Measurements from ENCODE around the gene MBNL1.
"Not testable (repeated sequence)": the region's sequence is repeated elsewhere in the genome, so short reads cannot be mapped to it uniquely, and the experiment has no call there.

Gene MBNL1

DNA sequence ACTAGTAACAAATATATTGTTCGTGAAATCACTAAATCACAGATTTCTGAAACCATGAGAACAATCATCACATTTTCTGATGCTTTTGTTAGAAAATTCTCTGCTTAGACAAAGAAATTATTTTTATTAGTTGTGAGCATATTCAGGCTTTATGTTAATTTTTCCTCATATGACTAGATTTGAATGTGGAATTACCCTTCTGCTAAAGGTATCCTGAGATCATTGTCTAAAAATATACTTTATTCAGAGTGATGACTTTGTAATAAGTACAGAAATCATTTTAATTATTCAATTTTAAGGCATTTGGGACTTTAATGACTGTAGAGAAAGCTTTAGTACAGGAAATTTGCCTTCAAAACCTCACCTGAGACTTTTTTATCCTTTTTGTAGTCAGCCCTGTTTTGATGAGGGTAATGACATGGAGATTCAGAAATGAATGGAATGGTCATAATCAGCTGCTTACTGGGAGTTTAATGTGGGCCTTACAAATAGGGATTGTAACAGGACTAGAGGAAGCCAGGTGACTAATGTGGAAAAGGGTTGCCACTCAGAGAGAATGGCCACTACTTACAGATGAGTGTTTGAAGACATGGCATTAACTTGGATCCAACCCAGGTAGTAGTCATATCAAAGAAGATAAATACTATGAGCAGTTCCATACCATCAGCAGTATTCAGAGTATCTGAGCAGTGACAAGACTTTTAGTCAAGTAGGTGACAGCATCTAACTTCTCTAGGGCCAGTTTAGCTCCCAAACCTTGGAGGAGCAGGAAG, 148.3 kb downstream of the MBNL1 start:
- DNase-seq, result no peak

- no peak for DNase-seq
Measured at GRCh38 chr3:152419748-152420147, 151.0 kb downstream of the MBNL1 start.

- no peak for DNase-seq
Measured at GRCh38 chr3:152421162-152421561, 152.4 kb downstream of the MBNL1 start.

- DNase-seq, result no peak
Measured at GRCh38 chr3:152426393-152426792, 157.7 kb downstream of the MBNL1 start.

GRCh38 chr3:152428577-152428976, 159.8 kb downstream of the MBNL1 start:
- no peak for DNase-seq

DNA sequence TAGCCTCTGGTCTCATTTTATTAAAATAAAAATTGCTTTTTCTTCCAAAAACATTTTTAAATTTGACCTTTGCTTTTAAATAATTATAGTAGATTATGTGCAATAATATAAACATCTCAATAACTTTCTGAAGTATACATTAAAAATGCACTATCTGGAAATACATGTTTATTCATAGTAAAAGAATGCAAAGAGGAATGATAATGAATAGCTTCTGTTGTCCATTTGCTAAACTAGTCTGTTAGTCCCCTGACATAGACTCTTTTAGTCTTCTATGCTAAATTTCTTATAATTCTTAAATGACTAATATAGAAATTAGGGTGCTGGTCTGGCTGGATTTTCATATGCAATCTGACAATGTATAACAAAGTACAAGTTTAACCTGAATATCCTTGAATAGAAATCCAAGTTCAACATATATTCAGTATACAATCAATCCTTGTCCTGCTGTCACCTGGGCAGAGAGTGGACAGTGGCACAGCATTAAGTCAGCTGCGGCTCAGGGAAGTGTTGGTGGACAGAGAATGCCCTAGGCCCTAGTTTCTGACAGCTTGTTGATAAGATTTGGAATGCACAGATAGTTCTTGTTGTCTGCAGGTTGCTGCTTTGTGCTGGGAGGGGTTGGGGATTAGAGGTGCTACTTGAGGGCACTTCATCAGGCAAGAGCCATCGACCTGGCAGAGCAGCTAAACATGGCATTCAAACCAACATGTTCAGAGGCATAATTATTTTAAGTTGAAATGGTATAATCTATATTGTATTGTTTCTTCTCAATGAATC, 161.7 kb downstream of the MBNL1 start:
- no peak for DNase-seq

DNA sequence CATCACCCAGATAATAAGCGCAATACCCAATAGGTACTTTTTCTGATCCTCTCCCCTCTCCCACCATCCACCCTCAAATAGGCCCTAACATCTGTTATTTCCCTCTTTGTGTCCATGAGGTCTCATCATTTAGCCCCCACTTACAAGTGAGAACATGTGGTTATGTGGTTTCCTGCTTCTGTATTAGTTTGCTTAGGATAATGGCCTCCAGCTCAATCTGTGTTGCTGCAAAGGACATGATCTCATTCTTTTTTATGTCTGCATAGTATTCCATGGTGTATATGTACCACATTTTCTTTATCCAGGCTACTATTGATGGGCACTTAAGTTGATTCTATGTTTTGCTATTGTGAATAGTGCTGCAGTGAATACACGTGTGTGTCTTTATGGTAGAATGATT, 165.4 kb downstream of the MBNL1 start:
- DNase-seq, result no peak

GRCh38 chr3:152435210-152435609, 166.5 kb downstream of the MBNL1 start:
- DNase-seq, result not testable (repeated sequence)

GRCh38 chr3:152436707-152437590, 168.2 kb downstream of the MBNL1 start:
- DNase-seq, result no peak

DNA sequence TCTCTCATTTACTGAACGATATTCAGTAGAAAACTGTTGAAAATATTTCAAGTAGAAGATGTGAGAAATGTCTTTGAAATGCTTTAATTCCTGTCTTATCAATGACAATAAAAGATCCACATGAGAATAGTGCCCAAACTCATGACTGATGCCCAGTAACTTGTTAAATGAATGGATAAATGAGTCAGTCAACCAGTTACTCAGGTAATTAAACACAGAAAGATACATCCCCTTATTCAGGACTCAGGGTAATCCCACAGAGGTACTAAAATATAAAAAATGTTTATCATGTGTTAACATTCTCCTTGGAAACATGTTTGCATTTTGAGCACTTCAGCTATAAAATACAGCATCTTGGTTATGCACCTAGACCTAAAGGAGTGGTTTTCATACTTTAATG, 169.5 kb downstream of the MBNL1 start:
- DNase-seq, result no peak

DNA sequence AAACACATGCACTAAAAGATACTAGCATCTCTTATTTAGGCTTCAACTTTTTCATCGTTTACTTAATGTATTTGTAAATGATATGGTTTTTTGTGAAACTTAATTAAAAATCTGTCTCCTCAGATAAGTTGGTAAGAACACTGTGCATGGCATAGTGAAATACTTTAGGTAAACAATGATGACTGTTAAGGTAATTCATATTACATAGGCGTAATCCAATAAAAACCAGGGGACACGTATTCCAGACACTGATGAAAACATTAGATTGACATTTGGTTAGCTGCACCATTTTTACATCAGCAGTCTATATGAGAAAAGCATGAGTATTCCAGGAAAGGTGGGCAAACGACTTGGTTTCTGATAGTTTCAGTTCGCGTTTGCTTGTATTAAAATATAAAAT, 170.0 kb downstream of the MBNL1 start:
- no peak for DNase-seq

DNA sequence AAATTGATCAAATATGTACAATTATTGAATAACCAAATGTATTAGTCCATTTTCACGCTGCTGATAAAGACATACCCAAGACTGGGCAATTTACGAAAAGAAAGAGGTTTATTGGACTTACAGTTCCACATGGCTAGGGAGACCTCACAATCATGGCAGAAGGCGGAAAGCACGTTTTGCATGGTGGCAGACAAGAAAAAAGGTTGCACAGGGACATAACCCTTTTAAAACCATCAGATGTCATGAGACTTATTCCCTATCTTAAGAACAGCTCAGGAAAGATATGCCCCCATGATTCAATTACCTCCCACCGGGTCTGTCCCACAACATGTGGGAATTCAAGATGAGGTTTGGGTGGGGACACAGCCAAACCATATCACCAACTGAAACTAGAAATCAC, 171.5 kb downstream of the MBNL1 start:
- DNase-seq, result not testable (repeated sequence)

DNA sequence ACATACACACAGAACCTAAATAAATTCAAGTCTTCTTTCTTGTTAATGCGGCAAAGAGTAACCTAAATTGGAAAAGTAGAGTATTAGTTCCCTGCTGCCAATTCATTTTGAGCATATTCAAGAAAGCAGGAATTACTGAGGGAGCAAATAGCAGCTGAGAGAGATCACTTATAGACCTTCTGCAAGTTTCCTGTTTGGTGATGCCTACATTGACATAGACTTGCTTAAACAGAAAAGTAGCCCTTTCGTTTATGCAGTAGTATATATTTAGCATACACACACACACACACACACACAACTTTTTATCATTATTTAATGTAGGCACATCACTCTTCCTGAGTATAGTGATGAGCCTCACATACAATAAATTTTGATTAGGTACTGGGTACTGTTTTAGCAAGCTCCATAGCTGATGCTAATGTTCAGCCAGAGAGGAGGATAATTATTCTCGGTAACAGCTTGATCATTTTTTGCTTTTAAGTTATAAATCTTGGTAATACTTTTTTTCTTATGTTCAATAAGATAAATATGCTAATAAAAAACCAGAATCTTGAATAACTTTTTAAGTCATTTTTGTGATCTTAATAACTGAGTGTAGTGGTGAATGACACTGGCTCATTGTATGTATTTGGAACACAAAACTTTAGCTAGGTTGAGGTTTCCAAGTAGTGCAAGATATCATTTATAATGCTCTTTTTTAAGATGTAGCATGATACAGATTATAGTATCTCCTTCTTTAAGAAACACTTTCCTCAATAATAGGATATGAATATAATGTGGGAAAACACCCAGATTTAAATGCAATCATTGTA, 174.7 kb downstream of the MBNL1 start:
- DNase-seq, result peak in 1 of 2 donors; percentile 24

DNA sequence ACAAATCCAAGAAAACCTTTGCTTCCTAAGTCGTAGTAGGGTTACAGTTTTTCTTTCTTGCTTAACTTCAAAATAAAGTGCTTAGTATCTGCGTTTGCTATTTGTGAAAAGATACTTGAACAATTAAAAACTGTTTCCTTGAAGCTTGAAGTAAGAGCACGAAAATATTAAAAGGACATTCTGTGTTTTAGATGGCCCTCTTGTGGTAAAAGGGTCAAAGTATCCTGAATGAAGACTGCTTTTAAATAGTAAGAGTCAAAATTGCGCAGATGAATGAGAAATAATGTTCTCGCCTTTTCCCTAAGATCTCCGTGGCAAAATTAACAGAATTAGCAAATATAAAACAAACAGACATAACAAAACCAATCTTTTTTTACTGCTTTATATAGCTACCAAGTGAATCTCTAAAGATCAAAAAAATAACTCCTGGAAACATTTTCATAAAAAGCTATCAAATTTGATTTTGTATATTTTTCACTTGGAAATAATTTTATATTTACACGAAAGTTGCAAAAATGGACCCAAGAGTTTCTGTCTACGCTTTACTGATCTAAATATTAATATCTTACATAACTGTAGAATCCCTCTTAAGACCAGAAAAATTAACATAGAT, 175.4 kb downstream of the MBNL1 start:
- DNase-seq, result peak in 1 of 2 donors; percentile 61

GRCh38 chr3:152445212-152445611, 176.5 kb downstream of the MBNL1 start:
- DNase-seq, result no peak

DNA sequence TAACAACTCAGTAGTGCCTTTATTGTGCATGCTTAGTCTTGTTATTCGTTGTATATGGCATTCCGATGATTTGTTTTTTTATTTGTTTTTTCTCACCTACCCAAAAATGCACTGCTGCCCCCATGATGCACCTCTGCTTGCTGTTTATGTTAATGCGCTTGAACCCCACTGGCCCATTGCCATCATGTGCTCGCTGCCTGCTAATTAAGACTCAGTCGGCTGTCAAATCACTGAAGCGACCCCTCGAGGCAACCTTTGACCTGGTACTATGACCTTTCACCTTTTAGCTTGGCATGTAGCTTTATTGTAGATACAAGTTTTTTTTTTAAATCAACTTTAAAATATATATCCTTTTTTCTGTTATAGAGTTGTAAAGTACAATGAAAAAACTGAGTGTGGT, 177.8 kb downstream of the MBNL1 start:
- DNase-seq, result no peak

- DNase-seq, result peak in 1 of 2 donors; percentile 50
Measured at GRCh38 chr3:152447511-152447910, 178.8 kb downstream of the MBNL1 start.

DNA sequence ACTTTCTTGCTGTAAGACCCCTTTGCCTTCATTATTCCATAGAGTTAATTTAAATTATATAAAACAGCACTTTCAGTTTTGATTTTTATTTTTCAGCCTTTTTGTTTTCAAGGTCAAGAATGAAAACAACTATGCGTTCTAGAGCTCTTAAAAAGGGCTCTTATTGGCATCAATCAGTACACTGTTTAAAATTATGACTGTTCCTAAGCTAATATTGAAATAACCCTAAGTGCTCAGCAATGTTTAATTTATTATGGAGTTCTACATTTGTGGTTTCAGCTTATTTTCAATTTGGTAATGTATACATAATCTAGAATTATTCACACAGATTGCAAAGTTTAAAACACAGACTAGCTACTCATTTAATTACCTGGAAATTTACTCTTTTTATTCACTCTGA, 179.4 kb downstream of the MBNL1 start:
- DNase-seq, result no peak

DNA sequence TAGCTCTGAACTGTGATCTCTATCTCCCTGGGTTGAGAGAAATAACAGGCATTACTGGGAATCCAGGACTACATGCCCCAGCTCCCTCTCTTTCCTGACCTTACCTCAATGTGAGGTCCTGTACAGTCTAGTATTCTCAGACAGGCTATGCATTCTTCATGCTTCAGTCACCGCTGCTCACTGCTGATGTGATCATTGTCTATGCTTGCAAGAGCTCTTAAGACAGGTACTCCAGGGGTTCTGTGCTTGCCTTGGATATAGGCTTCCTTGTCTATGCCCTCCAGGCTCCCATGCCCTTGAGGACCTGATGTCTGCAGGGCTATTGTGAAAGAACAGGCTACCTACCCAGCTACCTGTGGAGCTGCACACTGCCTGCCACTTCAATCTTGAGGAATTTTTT, 183.6 kb downstream of the MBNL1 start:
- DNase-seq, result no peak

DNA sequence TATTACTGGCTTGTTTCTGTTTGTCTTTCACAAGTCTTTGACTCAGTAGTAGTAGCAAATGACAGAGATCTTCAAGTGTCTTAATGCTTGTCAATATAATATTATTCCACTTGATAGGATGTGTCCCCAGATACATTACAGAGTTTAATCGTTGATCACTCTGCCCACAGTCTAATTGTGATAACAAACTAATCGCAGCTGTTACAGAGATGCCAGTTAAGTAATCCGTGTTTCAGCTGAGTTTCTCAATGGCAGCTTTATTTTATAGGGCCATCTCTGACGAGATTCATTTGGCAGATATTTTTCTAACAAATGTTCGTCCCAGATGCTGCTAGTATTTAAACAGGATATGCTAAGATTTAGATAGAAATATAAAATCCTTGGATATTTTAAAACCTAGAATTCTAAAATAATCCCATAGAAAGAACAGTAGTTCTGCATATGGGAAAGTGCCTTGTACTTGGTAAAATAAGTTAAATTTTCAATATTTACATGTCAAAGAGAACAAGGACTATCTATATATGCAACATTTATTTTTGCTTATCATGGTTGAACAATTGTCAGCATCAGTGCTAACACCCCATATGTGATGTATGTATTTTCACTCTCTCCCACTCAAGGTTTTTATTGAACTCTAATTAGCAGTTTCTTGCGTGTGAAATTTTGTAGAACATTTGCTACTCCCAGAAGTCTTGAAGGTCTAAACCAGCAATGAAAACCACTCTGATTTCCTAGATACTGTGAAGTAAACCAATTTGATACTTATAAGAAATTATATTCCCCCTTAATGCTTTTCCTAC, 185.5 kb downstream of the MBNL1 start:
- DNase-seq, result no peak

DNA sequence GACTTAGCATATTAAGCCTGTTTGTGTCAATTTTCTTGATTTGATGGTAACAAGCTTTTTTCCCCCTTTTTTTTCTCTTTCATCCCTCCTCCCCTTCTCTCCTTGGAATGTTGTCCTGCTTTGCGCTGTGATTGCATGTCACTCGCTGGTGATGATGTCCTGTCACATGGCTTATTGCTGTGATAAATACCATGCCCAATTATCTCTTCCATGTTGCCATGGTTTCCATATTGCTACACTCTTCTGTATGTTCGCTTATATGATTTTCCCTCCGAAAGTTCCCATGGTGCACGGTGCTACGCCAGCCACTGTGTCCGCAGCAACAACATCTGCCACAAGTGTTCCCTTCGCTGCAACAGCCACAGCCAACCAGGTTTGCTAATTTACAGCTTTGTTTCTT, 187.3 kb downstream of the MBNL1 start:
- DNase-seq, result no peak
